ENCODE measurements around the gene TMEM266.
A peak's percentile ranks its signal among the peaks of the same experiment; 100 is the strongest.

TMEM266 gene

DNA sequence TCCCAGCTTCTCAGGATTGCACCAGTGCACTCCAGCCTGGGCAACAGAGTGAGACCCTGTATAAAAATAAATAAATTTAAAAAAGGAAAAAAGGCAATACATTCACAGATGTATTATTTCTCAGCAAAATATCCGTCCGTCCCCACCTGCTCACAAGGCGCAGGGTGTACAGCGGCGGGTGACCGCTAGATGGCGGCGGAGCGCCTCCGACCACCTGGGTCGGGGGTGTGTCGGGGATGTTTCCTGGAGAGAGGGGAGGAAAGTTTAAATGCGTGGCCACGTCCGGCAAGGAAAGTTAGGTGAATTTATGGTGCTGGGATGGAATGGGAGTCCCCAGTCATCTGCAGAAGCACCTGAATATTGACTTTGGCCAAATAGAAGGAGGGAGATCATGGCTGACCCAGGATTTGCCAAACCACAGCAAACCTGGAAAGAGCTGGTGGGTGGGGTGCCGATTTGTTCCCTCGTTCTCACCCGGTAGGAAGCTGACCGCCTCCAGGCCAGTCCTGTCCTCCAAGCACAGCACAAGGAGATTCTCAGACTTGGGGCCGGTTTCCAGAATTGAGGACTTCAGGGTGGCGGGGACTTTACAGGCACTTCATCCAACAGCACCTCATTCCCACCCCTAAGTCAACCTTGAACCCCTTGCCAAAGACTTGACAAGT is 88.3 kb downstream of the TMEM266 start:
- H3K27me3 ChIP-seq (ENCODE audit: low read length), result no peaks in the 10 kb centered on the region
- no peaks in the 10 kb centered on the region for H3K36me3 ChIP-seq (ENCODE audit: low read length)
- H3K27ac ChIP-seq (ENCODE audit: low read depth, low read length), result no peak overlapping the region
- H4K20me1 ChIP-seq (ENCODE audit: low read depth, low read length), result no peaks in the 10 kb centered on the region
- no peaks in the 10 kb centered on the region for H3F3A ChIP-seq (ENCODE audit: insufficient read depth)
- H2AFZ ChIP-seq (ENCODE audit: low read depth, low read length, severe bottlenecking), result no peak overlapping the region
- no peaks in the 10 kb centered on the region for H3K9me3 ChIP-seq (ENCODE audit: insufficient read depth, low read length)
- H3K4me2 ChIP-seq (ENCODE audit: low read depth, low read length, poor library complexity, severe bottlenecking), result no peak overlapping the region
- TF ChIP-seq EZH2phosphoT487 (conservative IDR thresholded peaks at IDR 0.05; ENCODE audit: low read length), result no peak
- TF ChIP-seq, protein P1, sequence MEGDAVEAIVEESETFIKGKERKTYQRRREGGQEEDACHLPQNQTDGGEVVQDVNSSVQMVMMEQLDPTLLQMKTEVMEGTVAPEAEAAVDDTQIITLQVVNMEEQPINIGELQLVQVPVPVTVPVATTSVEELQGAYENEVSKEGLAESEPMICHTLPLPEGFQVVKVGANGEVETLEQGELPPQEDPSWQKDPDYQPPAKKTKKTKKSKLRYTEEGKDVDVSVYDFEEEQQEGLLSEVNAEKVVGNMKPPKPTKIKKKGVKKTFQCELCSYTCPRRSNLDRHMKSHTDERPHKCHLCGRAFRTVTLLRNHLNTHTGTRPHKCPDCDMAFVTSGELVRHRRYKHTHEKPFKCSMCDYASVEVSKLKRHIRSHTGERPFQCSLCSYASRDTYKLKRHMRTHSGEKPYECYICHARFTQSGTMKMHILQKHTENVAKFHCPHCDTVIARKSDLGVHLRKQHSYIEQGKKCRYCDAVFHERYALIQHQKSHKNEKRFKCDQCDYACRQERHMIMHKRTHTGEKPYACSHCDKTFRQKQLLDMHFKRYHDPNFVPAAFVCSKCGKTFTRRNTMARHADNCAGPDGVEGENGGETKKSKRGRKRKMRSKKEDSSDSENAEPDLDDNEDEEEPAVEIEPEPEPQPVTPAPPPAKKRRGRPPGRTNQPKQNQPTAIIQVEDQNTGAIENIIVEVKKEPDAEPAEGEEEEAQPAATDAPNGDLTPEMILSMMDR (IDR thresholded peaks at IDR 0.05; ENCODE audit: insufficient read depth, low read length, poor library complexity, severe bottlenecking), result peak; percentile 93
- no peak overlapping the region for H3K4me3 ChIP-seq (ENCODE audit: insufficient read depth, low read length, poor library complexity, severe bottlenecking)
- H3K9ac ChIP-seq (ENCODE audit: low read length), result no peak overlapping the region
- no peaks in the 10 kb centered on the region for H3K9me2 ChIP-seq (replicated peaks; ENCODE audit: insufficient read depth, low read length)
- no peaks in the 10 kb centered on the region for H3K79me2 ChIP-seq (ENCODE audit: insufficient read depth, low read length)

DNA sequence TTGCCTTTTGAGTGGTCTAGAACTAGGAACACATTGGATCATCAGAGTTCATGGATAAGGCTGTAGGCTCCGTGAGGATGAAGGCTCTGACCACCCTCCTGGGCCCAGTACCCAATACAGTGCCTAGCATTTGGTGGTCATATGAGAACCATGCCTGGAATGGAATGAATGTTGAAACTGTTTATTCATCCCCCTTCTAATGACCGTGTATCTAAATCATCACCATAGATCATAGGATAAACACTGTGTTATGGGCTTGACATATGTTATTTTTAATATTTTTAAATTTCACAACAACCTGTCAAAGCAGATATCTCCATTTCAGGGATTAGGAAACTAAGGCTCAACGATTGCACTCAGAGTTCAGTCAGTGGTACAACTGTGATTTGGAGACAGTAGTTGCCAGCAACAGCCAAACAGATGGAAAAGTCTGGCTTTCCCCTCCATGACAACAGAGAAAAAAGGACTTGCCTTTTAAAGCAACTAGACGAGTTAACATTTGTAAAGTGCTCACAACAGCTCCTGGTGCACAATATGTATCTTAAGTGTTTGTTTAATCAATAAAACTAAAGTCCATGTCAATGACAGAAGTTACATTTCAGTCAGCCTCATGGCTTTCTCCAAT is 89.6 kb downstream of the TMEM266 start:
- TF ChIP-seq EZH2phosphoT487 (conservative IDR thresholded peaks at IDR 0.05; ENCODE audit: low read length), result no peak
- TF ChIP-seq, protein P1 (IDR thresholded peaks at IDR 0.05; ENCODE audit: insufficient read depth, low read length, poor library complexity, severe bottlenecking), result no peak
- no peaks in the 10 kb centered on the region for H3K79me2 ChIP-seq (ENCODE audit: insufficient read depth, low read length)
- H2AFZ ChIP-seq (ENCODE audit: low read depth, low read length, severe bottlenecking), result no peak overlapping the region
- H3F3A ChIP-seq (ENCODE audit: insufficient read depth), result no peaks in the 10 kb centered on the region
- no peaks in the 10 kb centered on the region for H3K9me3 ChIP-seq (ENCODE audit: insufficient read depth, low read length)
- H3K4me3 ChIP-seq (ENCODE audit: insufficient read depth, low read length, poor library complexity, severe bottlenecking), result no peak overlapping the region
- H3K4me2 ChIP-seq (ENCODE audit: low read depth, low read length, poor library complexity, severe bottlenecking), result no peak overlapping the region
- H3K27me3 ChIP-seq (ENCODE audit: low read length), result no peaks in the 10 kb centered on the region
- no peaks in the 10 kb centered on the region for H4K20me1 ChIP-seq (ENCODE audit: low read depth, low read length)
- H3K9ac ChIP-seq (ENCODE audit: low read length), result no peak overlapping the region
- no peaks in the 10 kb centered on the region for H3K9me2 ChIP-seq (replicated peaks; ENCODE audit: insufficient read depth, low read length)
- H3K27ac ChIP-seq (ENCODE audit: low read depth, low read length), result no peak overlapping the region
- H3K36me3 ChIP-seq (ENCODE audit: low read length), result no peaks in the 10 kb centered on the region

DNA sequence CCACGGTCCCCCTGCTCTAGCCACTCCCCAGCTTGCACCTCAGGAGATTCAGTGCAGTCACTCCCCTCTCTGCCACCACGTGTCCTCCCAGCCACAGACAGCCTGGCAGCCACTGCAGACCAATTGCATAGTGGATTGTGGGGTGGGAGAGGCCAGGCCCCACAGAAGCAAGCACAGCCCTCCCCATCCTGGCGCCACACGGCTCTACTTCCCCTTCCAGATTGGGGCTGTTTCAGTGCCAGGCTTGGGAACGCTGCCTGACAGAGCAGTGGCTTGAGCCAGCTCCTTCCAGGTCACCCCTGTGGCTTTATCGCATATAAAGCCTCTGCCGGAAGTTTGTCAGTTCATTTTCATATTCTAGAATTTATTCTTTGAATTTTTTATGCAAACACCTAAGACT is 90.7 kb downstream of the TMEM266 start:
- peak overlapping the region; percentile 16; the same call in 1 of the 2 replicates for H3K9ac ChIP-seq (ENCODE audit: low read length)
- TF ChIP-seq EZH2phosphoT487 (conservative IDR thresholded peaks at IDR 0.05; ENCODE audit: low read length), result no peak
- TF ChIP-seq, protein P1 (IDR thresholded peaks at IDR 0.05; ENCODE audit: insufficient read depth, low read length, poor library complexity, severe bottlenecking), result no peak
- H3K27ac ChIP-seq (ENCODE audit: low read depth, low read length), result no peak overlapping the region
- no peaks in the 10 kb centered on the region for H3F3A ChIP-seq (ENCODE audit: insufficient read depth)
- H3K79me2 ChIP-seq (ENCODE audit: insufficient read depth, low read length), result no peaks in the 10 kb centered on the region
- H3K9me3 ChIP-seq (ENCODE audit: insufficient read depth, low read length), result no peaks in the 10 kb centered on the region
- H3K27me3 ChIP-seq (ENCODE audit: low read length), result no peaks in the 10 kb centered on the region
- H3K9me2 ChIP-seq (replicated peaks; ENCODE audit: insufficient read depth, low read length), result no peaks in the 10 kb centered on the region
- H2AFZ ChIP-seq (ENCODE audit: low read depth, low read length, severe bottlenecking), result peak overlapping the region; percentile 43
- H3K4me3 ChIP-seq (ENCODE audit: insufficient read depth, low read length, poor library complexity, severe bottlenecking), result no peak overlapping the region
- H3K36me3 ChIP-seq (ENCODE audit: low read length), result no peaks in the 10 kb centered on the region
- peak overlapping the region; percentile 4 for H3K4me2 ChIP-seq (ENCODE audit: low read depth, low read length, poor library complexity, severe bottlenecking)
- no peaks in the 10 kb centered on the region for H4K20me1 ChIP-seq (ENCODE audit: low read depth, low read length)
